Liver (tissue), 9 donors: Measurements from ENCODE around the gene IL17A. TPM values are rescaled to one million over a fixed set of nuclear protein-coding genes. Genes with fewer than 3 reads are reported as not detected.
"Not testable (repeated sequence)": the region's sequence is repeated elsewhere in the genome, so short reads cannot be mapped to it uniquely, and the experiment has no call there.

ENCODE experiments used
- DNase-seq: peaks from one replicate; pipeline ENCODE4 v3.0.0-alpha.2; 2017; ENCODE audit warnings: low spot score
- H3K27ac ChIP-seq, 2 donors: one replicate each; pipeline ENCODE4 v1.7.0; 2013; ENCODE audit warnings: inconsistent platforms in 2 of 2, low read length in 2 of 2, control low read depth in 1 of 2, low read depth in 1 of 2, mild to moderate bottlenecking in 1 of 2
- H3K27me3 ChIP-seq, 4 donors: one replicate each; pipeline versions ENCODE4 v1.6.1 to v1.7.0; 2013; ENCODE audit warnings: low read length in 3 of 4, inconsistent platforms in 1 of 4, mild to moderate bottlenecking in 1 of 4, moderate library complexity in 1 of 4; ENCODE audit not compliant: control insufficient read depth in 4 of 4, insufficient read depth in 4 of 4
- H3K36me3 ChIP-seq, 4 donors: one replicate each; pipeline versions ENCODE4 v1.6.1 to v1.7.0; 2013; ENCODE audit warnings: low read length in 3 of 4, mild to moderate bottlenecking in 3 of 4, low read depth in 1 of 4, moderate library complexity in 1 of 4; ENCODE audit not compliant: control insufficient read depth in 4 of 4, insufficient read depth in 3 of 4
- H3K4me1 ChIP-seq, 4 donors: one replicate each; pipeline versions ENCODE4 v1.6.1 to v1.7.0; 2013; ENCODE audit warnings: low read length in 3 of 4, mild to moderate bottlenecking in 3 of 4, moderate library complexity in 1 of 4; ENCODE audit not compliant: control insufficient read depth in 4 of 4, insufficient read depth in 4 of 4
- H3K4me3 ChIP-seq, 3 donors: one replicate each; pipeline versions ENCODE4 v1.6.1 to v1.7.0; 2013; ENCODE audit warnings: low read length in 3 of 3, control low read depth in 1 of 3, low read depth in 1 of 3, mild to moderate bottlenecking in 1 of 3
- H3K9ac ChIP-seq, 2 donors: one replicate each; pipeline ENCODE4 v1.7.0; 2013; ENCODE audit warnings: low read length in 2 of 2, mild to moderate bottlenecking in 2 of 2, moderate library complexity in 2 of 2, control low read depth in 1 of 2, low read depth in 1 of 2
- H3K9me3 ChIP-seq, 4 donors: one replicate each; pipeline versions ENCODE4 v1.6.1 to v1.7.0; 2013; ENCODE audit warnings: low read length in 3 of 4; ENCODE audit not compliant: control insufficient read depth in 4 of 4
- EGR1 ChIP-seq, 2 donors: IDR thresholded peaks; 2 replicates each; pipeline ENCODE4 v1.6.1; 2016 to 2018; ENCODE audit warnings: antibody characterized with exemption in 2 of 2, low read depth in 2 of 2
- FOXA1 ChIP-seq: IDR thresholded peaks from 2 replicates; pipeline ENCODE4 v1.6.1; 2016; ENCODE audit warnings: antibody characterized with exemption
- FOXA2 ChIP-seq: IDR thresholded peaks from 2 replicates; pipeline ENCODE4 v1.6.1; 2016; ENCODE audit warnings: antibody characterized with exemption
- HNF4A ChIP-seq, 2 donors: conservative IDR thresholded peaks; 2 replicates each; pipeline ENCODE4 v1.6.1; 2016; ENCODE audit warnings: antibody characterized with exemption in 2 of 2, mild to moderate bottlenecking in 2 of 2
- NR2F2 ChIP-seq: IDR thresholded peaks from 2 replicates; pipeline ENCODE4 v1.6.1; 2016; ENCODE audit warnings: antibody characterized with exemption
- RAD21 ChIP-seq, 2 donors: IDR thresholded peaks; 2 replicates each; pipeline ENCODE4 v1.6.1; 2016; ENCODE audit warnings: antibody characterized with exemption in 2 of 2, mild to moderate bottlenecking in 2 of 2
- RXRA ChIP-seq, 2 donors: IDR thresholded peaks; 2 replicates each; pipeline ENCODE4 v1.6.1; 2017 to 2018; ENCODE audit warnings: antibody characterized with exemption in 2 of 2, mild to moderate bottlenecking in 1 of 2
- SP1 ChIP-seq: IDR thresholded peaks from 2 replicates; pipeline ENCODE4 v1.6.1; 2018; ENCODE audit warnings: antibody characterized with exemption, mild to moderate bottlenecking
- TAF1 ChIP-seq: conservative IDR thresholded peaks from 2 replicates; pipeline ENCODE4 v1.6.1; 2016; ENCODE audit warnings: antibody characterized with exemption, mild to moderate bottlenecking
- ZBTB33 ChIP-seq: IDR thresholded peaks from 2 replicates; pipeline ENCODE4 v1.6.1; 2016; ENCODE audit warnings: antibody characterized with exemption
- WGBS: extraction: QIAGEN DNeasy Blood & Tissue Kit; methylation state at CpG from one replicate; pipeline ENCODE4 v1.1.7; 2013; 5-methylcytosine and 5-hydroxymethylcytosine counted together
- polyA plus RNA-seq, 2 donors: library from polyadenylated mRNA; stranded (reverse) in 1 of 2; unstranded in 1 of 2; fragments of 200-250 nt in 1 of 2; fragments of >200 nt in 1 of 2; fragmentation: Nextera tagmentation in 1 of 2; extraction: Ambion mirVana in 1 of 2; gene quantifications; one replicate each; pipeline versions ENCODE4 v1.2.1 to v1.2.3, GENCODE V29; 2013 to 2015
- total RNA-seq, 2 donors: library from RNA; depleted of rRNA; stranded (reverse); fragments of >200 nt; gene quantifications; one replicate each; pipeline ENCODE4 v1.2.3, GENCODE V29; 2014
- TF ChIP-seq, protein P1 (sequence below): IDR thresholded peaks from 2 replicates; pipeline ENCODE4 v1.6.1; 2016; ENCODE audit warnings: antibody characterized with exemption
- TF ChIP-seq, protein P2 (sequence below): IDR thresholded peaks from 2 replicates; pipeline ENCODE4 v1.6.1; 2016; ENCODE audit warnings: antibody characterized with exemption, mild to moderate bottlenecking
- TF ChIP-seq, protein P3 (sequence below): IDR thresholded peaks from 2 replicates; pipeline ENCODE4 v1.6.1; 2016; ENCODE audit warnings: antibody characterized with exemption
- TF ChIP-seq, protein P4 (sequence below): fragments of 150-350 bp; IDR thresholded peaks from 2 replicates; pipeline ENCODE4 v1.5.1; 2017; ENCODE audit warnings: improper control_type of control experiment, low read depth, low read length; ENCODE audit not compliant: missing input control
- donor health status: healthy.
- donor health status: healthy.
- donor health status: healthy.
- donor health status: healthy.
- donor health status: healthy.

IL17A gene
- total and polyA plus RNA-seq, 4 donors, result not detected

- Histone ChIP-seq H3K9ac (no peak overlapping the region), H3K27me3 (no peaks in the 10 kb centered on the region), H3K4me3 (no peak overlapping the region), H3K9me3 (no peaks in the 10 kb centered on the region), H3K36me3 (no peaks in the 10 kb centered on the region), H3K4me1 (no peaks in the 10 kb centered on the region), H3K27ac (no peak overlapping the region)
- no peak for TF ChIP-seq TAF1
- TF ChIP-seq, protein P1, sequence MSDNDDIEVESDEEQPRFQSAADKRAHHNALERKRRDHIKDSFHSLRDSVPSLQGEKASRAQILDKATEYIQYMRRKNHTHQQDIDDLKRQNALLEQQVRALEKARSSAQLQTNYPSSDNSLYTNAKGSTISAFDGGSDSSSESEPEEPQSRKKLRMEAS, result no peak
- TF ChIP-seq EGR1 (IDR thresholded peaks at IDR 0.05; ENCODE audit: low read depth in 2 of 2), result no peak
- TF ChIP-seq, protein P2, sequence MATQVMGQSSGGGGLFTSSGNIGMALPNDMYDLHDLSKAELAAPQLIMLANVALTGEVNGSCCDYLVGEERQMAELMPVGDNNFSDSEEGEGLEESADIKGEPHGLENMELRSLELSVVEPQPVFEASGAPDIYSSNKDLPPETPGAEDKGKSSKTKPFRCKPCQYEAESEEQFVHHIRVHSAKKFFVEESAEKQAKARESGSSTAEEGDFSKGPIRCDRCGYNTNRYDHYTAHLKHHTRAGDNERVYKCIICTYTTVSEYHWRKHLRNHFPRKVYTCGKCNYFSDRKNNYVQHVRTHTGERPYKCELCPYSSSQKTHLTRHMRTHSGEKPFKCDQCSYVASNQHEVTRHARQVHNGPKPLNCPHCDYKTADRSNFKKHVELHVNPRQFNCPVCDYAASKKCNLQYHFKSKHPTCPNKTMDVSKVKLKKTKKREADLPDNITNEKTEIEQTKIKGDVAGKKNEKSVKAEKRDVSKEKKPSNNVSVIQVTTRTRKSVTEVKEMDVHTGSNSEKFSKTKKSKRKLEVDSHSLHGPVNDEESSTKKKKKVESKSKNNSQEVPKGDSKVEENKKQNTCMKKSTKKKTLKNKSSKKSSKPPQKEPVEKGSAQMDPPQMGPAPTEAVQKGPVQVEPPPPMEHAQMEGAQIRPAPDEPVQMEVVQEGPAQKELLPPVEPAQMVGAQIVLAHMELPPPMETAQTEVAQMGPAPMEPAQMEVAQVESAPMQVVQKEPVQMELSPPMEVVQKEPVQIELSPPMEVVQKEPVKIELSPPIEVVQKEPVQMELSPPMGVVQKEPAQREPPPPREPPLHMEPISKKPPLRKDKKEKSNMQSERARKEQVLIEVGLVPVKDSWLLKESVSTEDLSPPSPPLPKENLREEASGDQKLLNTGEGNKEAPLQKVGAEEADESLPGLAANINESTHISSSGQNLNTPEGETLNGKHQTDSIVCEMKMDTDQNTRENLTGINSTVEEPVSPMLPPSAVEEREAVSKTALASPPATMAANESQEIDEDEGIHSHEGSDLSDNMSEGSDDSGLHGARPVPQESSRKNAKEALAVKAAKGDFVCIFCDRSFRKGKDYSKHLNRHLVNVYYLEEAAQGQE, result no peak
- TF ChIP-seq FOXA1, result no peak
- no peak for TF ChIP-seq FOXA2
- no peak for TF ChIP-seq HNF4A (conservative IDR thresholded peaks at IDR 0.05)
- no peak for TF ChIP-seq RXRA (IDR thresholded peaks at IDR 0.05)
- TF ChIP-seq, protein P3, sequence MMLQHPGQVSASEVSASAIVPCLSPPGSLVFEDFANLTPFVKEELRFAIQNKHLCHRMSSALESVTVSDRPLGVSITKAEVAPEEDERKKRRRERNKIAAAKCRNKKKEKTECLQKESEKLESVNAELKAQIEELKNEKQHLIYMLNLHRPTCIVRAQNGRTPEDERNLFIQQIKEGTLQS, result no peak
- no peak for TF ChIP-seq RAD21 (IDR thresholded peaks at IDR 0.05)
- TF ChIP-seq NR2F2, result no peak
- no peak for TF ChIP-seq SP1
- TF ChIP-seq ZBTB33, result no peak
- TF ChIP-seq, protein P4, sequence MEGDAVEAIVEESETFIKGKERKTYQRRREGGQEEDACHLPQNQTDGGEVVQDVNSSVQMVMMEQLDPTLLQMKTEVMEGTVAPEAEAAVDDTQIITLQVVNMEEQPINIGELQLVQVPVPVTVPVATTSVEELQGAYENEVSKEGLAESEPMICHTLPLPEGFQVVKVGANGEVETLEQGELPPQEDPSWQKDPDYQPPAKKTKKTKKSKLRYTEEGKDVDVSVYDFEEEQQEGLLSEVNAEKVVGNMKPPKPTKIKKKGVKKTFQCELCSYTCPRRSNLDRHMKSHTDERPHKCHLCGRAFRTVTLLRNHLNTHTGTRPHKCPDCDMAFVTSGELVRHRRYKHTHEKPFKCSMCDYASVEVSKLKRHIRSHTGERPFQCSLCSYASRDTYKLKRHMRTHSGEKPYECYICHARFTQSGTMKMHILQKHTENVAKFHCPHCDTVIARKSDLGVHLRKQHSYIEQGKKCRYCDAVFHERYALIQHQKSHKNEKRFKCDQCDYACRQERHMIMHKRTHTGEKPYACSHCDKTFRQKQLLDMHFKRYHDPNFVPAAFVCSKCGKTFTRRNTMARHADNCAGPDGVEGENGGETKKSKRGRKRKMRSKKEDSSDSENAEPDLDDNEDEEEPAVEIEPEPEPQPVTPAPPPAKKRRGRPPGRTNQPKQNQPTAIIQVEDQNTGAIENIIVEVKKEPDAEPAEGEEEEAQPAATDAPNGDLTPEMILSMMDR, result no peak
- WGBS, result 78% methylated on average over 1 of the region's 1 CpG
- DNase-seq, result no peak
These were observed 18.9 kb upstream of the IL17A start for GRCh38 chr6:52167267-52167666.

DNA sequence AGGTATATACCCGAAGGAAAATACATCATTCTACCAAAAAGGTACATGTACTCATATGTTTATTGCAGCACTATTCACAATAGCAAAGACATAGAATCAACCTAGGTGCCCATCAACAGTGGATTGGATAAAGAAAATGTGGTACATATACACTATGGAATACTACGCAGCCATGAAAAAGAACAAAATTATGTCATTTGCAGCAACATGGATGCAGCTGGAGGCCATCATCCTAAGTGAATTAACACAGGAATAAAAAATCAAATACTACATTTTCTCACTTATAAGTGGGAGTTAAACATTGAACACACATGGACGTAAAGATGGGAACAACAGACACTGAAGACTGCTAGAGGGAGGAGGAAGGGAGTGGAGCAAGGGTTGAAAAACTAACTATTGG, 17.8 kb upstream of the IL17A start:
- DNase-seq, H3K4me1 ChIP-seq, H3K9ac ChIP-seq, H3K36me3 ChIP-seq, H3K9me3 ChIP-seq, H3K27ac ChIP-seq, H3K4me3 ChIP-seq, H3K27me3 ChIP-seq: not testable (repeated sequence)
- WGBS, result 30% methylated on average over 3 of the region's 3 CpGs
